Measurements from ENCODE around the gene METRN.
"Not testable (repeated sequence)": the region's sequence is repeated elsewhere in the genome, so short reads cannot be mapped to it uniquely, and the experiment has no call there.

Gene METRN

GRCh38 chr16:711084-711483, 3.8 kb upstream of the METRN start:
- DNase-seq, result no peak

DNA sequence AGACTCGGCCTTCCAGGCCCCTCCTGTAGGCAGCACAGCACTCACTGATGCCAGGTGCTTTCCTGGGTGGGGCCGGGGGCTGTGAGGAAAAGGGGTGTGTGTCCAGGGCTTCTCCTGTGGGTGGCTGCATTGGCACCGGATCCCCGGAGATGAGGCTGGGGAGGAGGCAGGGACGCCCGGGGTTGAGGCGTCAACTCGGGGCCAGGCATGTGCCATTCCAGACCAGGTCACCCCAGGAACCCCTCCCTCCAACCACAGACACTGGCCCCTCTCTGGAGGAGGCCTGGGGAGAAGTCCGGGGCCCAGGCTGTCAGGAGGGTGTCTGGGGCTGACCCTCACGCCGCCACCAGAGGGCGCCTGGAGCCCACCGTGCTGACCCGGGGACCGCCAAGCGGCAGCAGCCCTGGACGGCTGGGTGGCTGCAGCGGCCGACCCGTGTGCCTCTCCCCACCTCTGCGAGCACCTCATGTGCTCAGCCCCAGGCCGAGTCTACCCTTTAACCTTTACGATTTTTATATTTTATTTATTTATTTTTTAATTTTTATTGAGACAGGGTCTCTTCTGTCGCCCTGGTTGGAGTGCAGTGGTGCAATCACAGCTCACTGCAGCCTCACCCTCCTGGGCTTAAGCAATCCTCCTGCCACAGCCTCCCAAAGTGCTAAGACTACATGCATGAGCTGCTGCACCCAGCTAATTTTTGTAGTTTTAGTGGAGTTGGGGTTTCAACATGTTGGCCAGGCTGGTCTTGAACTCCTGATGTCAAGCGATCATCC, 3.2 kb upstream of the METRN start:
- peak; percentile 44 for DNase-seq

GRCh38 chr16:712740-713250, 2.1 kb upstream of the METRN start:
- not testable (repeated sequence) for DNase-seq

- no peak for DNase-seq
Observed at GRCh38 chr16:714079-714478, 839 bp upstream of the METRN start.

GRCh38 chr16:715477-716199, 720 bp downstream of the METRN start:
- no peak for DNase-seq

DNA sequence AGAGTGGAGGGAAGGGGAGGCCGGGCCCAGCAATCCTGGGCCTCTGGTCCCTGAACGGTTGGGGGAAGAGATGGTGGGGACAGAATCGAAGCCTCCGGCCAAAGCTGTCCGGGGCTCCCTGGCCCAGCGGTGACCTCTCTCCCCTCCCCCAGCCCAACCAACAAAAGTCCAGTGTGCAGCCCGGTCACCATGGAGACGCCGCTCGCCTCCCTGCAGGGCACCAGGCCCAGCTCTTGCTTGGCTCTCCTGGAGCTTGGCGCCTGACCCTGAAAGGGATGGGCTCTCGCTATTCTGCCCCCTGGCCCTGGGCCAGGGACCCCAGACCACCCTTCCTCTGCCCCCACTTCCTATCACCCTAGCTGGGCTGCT, 1.3 kb downstream of the METRN start:
- no peak for DNase-seq

- no peak for DNase-seq
Observed at GRCh38 chr16:716768-717325, 1.9 kb downstream of the METRN start.

GRCh38 chr16:717450-718245, 2.7 kb downstream of the METRN start:
- no peak for DNase-seq

- DNase-seq, result no peak
Observed at GRCh38 chr16:718389-718788, 3.5 kb downstream of the METRN start.

GRCh38 chr16:718922-719321, 4.0 kb downstream of the METRN start:
- DNase-seq, result no peak

GRCh38 chr16:719815-720446, 5.0 kb downstream of the METRN start:
- DNase-seq, result peak; percentile 37

DNA sequence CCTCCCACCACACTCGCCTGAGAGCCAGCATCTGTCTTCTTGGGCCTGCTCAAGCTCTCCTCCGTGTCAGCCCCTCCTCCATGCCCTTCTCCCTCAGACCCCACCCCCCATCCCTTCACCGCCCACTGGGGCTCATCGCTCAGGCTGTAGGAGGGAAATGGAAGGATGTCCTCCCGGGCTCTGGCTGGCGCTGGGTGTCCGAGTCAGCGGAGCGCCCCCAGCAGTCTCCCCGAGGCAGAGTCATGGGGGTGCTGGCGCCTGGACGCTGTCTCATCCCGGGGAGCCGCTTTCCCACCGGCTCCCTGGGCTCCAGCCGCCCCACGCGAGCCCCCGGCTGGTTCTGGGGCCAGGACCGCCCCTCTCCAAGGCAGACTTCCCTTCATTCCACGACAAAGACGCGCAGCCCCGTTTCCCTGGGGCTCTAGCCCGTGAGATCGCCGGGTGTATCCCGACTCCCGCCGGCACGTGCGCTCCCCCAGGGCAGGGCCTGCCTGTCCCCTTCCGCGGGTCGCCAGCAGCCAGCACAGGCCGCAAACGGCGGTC, 5.6 kb downstream of the METRN start:
- DNase-seq, result no peak

DNA sequence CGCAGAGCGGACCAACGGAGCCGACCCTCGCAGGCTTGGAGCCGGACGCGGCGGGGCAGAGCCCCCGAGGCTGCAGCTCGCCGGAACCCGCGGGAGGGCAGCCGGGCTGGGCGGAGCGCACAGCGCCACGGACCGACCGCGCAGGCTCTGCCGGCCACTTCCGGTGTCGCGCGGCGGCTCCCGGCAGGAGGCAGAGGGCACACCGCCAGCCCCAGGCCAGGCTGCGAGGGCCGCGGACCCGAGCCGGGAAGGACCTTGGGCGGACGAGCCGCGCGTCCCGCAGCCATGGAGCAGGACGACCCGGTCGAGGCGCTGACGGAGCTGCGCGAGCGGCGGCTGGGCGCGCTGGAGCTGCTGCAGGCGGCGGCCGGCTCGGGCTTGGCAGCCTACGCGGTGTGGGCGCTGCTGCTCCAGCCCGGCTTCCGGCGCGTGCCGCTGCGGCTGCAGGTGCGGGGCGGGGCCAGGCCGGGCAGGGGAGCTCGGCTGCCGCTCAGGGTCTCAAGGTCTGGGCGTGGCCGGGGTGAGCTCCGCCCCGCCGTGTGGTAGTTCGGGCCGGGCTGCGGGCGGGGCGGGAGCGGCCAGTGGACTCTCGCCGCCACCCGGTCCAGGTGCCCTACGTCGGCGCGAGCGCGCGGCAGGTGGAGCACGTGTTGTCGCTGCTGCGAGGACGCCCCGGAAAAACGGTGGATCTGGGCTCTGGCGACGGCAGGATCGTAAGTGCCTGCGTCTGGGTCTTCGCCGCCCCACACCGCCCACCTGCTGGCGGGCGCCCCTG, 6.3 kb downstream of the METRN start, which contains the start of gene ANTKMT:
ANTKMT (plus strand) TSS at position 157 of the 775 bp plus-strand sequence; CDS start at position 286, 129 bp downstream.
- peak; percentile 53 for DNase-seq

DNA sequence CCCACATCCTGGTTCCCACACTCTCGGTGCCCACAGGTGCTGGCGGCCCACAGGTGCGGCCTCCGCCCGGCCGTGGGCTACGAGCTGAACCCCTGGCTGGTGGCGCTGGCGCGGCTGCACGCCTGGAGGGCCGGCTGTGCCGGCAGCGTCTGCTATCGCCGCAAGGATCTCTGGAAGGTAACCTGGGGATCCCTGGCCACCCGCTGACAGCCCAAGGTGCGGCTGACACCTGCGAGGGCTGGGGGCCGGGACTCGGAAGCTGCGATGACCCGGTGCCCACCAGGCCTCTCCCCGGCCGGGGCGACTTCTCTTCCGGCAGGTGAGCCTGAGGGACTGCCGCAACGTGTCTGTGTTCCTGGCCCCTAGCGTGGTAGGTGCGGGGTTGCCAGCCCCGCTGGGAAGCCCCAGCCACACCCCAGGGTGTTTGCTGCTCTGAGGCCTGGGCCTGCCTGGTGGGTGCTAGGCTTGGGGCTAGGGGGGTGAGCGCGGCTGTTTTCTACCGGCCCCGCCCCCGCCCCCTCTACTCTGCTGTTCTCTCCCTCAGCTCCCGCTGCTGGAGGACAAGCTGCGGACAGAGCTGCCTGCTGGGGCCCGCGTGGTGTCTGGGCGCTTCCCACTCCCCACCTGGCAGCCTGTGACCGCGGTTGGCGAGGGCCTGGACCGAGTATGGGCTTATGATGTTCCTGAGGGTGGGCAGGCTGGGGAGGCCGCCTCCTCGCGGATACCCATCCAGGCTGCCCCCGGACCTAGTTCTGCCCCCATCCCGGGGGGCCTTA, 7.0 kb downstream of the METRN start:
- no peak for DNase-seq

GRCh38 chr16:722835-723633, 8.1 kb downstream of the METRN start:
- DNase-seq, result no peak

DNA sequence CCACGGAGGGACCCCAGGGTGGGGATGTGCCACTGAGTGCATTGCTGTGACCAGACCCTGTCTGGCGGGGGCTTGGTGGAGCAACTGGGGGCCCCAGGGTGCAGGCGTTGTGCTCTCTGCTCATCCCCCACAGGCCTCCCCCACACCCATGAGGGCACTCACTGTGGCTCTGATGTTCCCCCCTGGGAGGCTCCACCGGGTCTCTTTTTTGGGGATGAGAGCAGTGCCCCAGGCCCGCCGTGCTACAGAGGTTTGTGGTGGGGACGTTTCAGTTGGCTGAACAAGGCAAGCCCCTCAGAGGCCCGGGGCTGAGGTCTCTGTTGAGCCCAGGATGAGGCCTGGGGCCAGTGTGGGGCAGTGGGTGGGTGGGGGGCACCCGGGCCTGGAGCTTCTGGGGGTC, 8.8 kb downstream of the METRN start:
- DNase-seq, result no peak

GRCh38 chr16:724188-725040, 9.5 kb downstream of the METRN start:
- DNase-seq, result no peak

GRCh38 chr16:725041-725376, 10.1 kb downstream of the METRN start:
- DNase-seq, result no peak

Data from DMS79 treated with DMSO at 0.1 percent for 48 hours (cell line).